Measurements from ENCODE around the gene MIEF2.
"Not testable (repeated sequence)": the region's sequence is repeated elsewhere in the genome, so short reads cannot be mapped to it uniquely, and the experiment has no call there.

The MIEF2 gene

DNA sequence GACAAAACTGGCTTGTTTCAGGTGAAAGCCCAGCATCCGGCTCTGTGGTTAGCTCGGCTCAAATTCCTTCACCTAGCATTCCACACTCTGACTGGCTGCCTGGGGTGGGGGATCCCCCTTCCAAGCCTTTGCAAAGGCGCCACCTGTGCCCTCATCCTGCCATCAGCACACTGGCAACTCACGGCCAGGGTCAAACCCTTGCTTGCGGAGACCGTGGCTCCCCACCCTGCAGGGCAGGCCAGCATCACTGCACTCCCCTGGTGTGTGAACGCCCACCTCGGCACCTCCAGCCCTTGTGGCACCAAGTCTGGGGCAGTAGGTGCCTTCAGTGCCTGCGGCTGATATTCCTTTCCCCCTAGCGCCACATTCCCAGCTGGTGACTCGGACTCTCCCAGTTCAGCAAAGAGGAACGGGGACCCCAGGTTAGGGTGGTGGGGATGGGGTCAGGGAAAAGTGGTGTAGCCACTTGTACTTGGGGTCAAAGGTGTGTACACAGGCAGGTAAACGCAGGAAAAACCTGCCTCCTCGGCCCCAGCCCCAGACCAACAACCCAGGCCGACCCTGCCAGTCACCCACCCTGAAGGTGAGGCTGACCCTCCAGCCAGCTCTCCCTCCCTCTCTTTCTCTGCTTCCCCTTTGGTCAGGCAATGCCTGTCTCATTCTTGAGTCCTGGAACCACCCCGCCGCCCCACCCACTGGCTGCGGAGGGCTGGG lies 3.0 kb upstream of the MIEF2 start:
- FAIRE-seq, result no peak

DNA sequence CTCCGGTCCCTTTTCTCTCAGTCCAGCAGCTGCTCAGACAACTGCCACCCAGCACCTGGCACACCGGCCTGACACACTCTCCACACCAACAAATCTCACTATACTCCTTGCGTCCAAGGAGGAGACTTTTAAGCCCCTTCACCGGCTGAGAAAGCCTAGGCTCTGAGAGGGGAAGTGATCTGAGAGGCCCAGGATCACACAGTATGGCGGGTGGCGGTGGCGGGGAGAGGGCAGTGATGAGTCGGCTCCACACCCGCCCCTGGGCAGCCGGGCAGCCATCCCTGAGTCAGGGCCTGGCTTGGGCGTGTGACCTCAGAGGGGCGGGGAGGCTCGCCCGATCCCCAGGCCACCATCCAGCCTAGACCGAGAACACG lies 2.5 kb upstream of the MIEF2 start:
- FAIRE-seq, result no peak

DNA sequence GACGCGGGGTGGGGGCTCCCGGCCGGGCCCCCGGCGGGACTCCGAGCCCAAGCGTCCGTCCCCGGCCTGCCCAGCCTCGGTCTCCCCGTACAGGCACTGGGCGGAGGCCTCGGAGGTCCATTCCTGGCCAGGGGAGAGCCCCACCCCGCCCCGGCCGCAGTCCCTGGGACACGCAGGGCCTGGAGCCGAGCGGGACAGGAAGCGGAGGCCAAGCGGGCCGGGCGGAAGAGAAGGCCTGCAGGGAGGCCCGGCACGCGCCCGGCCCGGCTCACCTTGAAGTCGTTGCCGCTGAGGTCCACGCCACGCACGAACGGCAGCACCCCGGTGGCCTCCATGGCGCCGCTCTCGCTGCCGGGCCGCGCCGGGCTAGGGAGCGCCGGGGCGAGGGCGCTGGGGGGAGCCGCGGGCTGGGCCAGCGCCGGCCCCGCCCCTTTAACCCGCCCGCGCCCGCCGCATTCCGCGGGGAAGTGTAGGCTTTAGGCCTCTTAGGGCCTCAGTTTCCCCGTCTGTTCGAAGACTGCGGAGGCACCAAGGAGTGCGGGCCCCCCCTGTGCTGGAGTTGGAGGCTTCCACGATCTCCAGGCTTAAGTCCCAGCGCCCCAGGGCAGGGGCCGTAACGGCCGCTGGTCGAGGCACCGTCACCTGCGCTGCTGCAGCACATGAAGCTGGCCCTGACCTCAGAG lies 2.0 kb upstream of the MIEF2 start, which contains the start of gene FLII:
Gene FLII, minus strand, starts transcription at position 383 of the 683 bp plus-strand sequence. Its CDS starts 48 bp downstream, at position 335.
- FAIRE-seq, result no peak

DNA sequence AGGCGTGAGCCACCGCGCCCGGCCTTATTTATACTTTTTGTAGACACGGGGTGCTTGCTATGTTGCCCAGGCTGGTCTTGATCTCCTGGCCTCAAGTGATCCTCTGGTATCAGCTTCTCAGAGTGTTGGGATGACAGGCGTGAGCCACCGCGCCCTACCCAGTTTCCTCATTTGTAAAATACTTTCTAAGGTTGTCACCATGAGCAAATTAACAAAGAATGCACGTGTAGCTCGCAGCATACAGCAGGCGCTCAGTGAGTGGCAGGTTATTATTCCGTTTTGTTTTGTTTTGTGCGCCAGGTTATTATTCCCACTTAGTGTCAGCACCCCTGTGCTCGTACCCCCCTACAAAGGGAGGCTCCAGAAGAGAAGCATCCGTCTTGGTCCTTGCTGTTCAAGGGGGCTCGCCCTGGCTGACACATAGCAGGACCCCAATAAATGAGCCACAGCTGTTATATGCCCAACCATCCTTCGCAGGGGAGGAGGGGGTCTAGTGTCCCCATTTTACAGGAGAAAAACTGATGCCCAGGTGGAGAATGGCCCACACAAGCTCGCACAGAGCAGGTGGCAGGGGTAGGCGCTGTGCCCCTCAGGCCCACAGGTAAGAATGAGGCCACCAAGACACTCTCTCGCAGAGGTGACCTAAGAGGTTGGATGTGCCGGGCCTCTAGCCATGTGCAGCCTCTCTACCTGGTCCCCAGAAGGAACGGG lies 686 bp upstream of the MIEF2 start:
- FAIRE-seq, result no peak

DNA sequence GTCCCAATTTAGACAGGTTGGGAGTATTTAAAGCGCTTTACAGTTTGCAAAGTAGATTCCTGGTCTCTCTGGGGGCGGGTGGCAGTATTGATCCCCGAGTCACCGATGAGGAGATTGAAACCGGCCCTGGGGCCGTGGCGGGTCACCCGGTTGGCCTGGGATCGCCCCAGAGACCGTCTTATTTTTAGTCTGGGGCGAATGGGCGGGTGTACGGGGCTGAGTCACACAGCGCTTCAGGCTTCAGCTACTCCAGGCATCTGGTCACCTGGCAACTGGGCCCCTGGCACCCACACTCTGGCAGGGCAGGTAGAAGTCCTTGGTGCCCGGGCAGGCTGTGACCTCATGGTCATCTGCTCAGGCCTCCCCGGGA lies 669 bp downstream of the MIEF2 start:
- FAIRE-seq, result no peak

DNA sequence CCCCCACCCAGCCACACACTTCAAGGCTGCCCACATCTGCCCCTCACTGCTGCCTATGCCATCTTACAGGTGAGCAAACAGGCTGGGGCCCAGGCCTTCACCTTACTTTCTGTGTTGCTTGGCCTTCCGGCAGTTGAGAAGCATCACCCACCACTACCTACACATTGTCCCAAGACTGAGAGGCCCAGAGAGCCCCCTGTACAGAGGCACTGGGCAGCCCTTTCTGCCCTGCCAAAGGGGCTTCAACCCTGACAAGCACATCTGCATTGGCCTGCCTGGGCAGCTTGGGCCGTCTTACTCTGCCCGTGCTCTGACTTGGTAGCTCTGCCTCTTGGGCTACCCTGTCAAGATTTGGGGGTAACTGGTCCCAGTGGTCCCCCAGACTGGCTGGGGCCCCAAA lies 1.2 kb downstream of the MIEF2 start:
- FAIRE-seq, result no peak

DNA sequence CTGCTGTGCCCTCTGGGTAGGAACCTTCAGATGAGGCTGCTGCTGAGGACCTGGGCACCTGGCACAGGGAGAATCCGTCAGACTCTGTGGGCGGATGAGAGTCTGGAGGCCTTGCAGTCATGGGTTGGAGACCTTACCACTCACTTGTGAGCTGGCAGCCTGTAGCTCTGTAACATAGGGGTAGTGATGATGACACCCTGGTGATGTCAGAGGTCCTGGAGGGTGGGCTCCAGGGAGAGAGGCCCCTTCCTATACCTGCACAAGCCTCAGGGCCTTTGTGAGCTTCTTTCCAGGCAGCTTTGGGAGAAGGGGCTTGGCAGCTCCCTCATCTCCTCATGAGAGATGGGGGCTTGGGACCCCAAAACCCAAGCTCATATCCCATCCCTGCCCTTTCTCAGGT lies 1.6 kb downstream of the MIEF2 start:
- no peak for FAIRE-seq

DNA sequence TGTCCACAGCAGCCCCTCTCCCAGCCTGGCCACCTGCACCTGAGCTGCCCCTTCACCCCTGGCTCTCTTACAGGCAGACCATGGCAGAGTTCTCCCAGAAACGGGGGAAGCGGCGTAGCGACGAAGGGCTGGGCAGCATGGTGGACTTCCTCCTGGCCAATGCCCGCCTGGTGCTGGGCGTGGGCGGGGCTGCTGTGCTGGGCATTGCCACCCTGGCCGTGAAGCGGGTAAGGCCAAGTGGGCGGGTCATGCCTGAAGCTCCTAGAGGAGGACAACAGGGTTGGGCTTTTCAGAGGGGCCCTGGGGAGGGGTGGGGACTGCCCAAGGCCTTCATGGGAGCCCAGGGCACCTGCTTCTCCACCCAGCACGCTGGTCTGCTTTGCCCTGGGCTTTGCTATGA lies 2.2 kb downstream of the MIEF2 start:
- FAIRE-seq, result no peak

DNA sequence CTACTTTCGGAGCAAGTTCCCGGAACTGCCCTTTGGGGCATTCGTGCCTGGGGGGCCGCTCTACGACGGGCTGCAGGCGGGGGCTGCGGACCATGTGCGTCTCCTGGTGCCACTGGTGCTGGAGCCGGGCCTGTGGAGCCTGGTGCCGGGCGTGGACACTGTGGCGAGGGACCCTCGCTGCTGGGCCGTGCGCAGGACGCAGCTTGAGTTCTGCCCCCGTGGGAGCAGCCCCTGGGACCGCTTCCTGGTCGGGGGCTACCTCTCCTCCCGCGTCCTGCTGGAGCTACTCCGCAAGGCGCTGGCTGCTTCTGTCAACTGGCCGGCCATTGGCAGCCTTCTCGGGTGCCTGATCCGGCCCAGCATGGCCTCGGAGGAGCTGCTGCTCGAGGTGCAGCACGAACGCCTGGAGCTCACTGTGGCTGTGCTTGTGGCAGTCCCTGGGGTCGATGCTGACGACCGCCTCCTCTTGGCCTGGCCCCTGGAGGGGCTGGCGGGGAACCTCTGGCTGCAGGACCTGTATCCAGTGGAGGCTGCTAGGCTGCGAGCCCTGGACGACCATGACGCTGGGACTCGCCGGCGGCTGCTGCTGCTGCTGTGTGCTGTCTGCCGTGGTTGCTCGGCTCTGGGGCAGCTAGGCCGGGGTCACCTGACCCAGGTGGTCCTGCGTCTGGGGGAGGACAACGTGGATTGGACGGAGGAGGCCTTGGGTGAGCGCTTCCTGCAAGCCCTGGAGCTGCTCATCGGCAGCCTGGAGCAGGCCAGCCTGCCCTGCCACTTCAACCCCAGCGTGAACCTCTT lies 3.6 kb downstream of the MIEF2 start:
- no peak for FAIRE-seq

DNA sequence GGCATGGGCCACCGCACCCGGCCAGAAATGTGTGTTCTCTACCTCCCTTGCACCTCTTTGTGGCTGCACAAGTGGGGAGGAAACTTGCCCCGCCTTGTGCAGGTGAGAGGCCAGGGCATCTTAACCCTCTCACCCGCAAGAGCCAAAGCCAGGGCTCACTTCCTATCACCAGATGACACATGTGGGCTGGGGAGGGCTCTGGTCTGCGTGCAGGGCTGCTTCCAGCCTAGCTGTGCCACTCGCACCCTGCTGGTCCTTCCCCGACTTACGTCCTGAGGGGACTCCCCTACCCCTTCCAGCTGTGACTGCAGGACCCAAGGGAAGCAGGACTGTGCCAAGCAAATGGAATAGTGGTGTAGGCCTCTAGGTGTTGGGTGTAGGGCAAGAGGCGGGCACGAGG lies 6.9 kb downstream of the MIEF2 start:
- FAIRE-seq, result no peak

DNA sequence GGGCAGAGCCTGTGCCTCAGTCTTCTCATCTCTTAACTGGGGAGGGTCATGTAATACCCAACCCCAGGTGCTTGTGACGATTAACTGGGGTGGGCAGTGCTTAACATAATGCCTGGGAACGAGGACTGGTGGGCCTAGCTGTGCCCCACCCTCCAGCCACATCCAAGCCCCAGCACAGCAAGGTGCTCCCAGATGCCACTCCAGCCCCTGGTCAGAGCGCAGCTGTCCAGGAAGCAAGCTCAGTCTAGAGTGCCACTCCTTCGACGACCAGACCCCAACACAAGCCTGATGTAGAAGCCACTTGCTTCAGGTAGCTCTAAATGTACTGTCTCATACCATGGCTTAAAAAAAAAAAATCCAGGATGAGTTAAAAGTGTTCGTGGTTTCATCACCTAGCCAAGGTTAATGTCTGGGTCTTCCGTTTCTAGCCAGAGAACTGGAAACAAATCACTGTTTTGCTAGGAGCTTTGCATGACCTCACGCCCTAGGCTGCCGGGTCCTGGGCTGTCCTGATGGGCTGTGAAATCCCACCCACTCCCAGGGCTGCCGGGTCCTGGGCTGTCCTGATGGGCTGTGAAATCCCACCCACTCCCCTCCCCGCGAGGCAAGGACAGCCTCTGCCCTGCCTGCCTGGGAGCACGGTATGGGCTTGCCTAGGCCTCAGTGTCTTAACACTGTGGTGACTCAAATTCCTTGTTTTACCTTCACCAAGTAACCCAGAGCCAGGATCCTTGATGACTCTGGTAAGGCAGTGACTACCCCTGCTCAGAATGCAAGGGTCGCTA lies 7.7 kb downstream of the MIEF2 start:
- FAIRE-seq, result no peak

DNA sequence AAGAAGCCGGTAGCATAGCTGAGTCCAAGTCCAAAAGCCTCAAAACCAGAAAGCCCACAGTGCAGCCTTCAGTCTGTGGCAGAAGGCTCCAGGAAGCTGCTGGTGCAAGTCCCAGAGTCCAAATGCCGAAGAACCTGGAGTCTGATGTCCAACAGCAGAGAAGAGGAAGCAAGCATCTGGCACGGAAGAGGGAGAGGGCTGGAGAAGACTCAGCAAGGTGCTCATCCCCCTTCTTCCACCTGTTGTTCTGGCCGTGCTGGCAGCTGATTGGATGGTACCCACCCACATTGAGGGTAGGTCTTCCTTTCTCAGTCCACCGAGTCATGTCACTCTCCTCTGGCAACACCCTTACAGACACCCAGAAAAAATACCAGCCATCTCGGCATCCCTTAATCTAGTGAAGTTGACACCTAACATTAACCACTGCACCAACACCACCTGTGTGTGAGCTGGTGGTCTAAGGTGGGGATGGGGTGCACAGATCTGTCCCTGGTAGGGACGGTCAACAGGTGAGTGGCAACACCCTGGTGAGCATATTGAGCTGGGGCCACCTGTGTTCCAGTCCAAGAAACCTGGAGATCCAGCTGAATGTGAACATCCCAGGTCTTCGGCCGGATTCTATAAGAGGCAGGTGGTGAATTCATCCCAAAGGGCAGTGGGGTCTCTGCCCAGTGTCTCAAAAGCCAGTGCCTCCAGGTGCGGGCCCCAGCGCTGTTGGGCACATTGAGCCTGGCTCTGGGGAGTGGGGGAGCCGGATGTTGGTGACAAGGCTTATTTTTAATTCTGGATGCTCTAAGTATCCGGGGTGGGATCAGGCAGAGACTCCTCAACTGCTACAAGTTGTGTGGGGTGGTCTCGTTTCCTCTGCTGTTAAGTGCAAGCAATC lies 9.8 kb downstream of the MIEF2 start:
- FAIRE-seq, result no peak

DNA sequence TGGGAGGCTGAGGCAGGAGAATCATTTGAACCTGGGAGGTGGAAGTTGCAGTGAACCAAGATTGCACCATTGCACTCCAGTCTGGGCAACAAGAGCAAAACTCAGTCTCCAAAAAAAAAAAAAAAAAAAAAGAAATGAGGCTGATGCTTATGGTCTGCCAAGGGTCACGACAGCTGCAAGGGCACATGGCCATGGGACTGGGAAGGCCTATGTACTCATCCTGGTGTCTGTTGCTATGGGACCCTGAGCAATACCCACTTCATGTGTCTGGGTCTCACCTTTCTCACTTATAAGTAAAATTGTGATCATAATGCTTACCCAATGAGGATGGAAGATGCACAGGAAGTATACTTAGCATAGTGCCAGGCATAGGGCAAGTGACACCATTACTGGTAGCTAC lies 16.6 kb downstream of the MIEF2 start:
- no peak for FAIRE-seq

DNA sequence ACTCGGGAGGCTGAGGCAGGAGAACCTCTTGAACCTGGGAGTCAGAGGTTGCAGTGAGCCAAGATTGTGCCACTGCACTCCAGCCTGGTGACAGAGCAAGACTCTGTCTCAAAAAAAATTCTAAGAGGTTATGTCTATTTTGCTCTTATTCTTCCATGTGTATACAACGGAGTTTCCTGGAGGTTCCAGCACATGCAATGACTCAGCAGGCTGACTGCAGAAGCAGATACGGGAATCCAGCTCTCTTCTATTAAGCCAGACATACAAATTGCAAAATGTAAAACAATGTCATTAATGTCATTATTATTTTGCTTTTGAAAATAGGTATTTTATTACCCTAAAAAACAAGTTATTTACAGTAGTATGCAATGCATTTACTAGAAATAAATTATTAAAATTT lies 18.4 kb downstream of the MIEF2 start:
- FAIRE-seq, result no peak

DNA sequence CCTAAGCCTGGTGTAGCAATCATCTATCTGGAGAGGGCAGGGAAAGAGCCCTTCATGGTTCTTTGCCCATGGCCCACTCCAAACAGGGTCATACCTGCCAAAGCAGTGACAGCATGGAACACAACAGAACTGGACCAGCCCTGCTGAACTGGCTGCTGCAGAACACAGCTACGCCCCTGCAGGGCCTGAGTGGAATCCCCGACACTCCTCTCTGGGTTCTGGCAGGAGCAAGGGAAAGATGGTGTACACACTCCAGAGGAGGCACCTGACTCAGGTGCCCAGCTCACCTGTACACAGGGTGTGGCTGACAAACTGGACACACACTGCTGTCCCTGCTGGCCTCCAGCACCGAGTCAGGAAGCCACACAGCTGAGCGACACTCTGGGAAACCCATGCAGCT lies 19.8 kb downstream of the MIEF2 start:
- FAIRE-seq, result no peak

DNA sequence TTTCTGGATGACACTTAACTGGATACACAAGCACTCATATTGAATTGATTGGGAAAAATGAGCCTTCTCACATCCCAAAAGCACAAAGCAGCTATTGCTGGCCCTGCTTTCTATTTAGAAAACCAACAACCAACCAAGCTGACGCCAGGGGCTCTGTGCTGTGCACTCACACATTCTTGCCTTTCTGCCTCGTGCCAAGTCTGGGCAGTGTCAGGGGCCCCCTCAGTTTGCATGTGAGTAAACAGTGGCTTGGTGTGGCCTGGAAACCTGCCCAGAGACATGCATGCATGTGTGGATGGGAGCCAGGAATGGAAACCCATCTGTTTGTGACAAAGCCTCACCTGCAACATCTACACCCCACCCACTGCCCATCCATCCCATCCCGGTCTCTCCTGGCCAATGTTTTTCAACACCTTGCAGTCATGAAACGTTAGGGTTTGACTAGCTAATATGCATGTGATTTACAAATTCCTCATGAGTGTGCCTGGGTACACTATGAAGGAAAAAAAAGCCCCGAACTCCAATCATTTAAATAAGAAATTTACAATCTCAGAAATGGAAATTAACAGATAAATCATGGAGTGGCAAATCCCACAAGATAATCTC lies 20.4 kb downstream of the MIEF2 start:
- FAIRE-seq, result no peak

DNA sequence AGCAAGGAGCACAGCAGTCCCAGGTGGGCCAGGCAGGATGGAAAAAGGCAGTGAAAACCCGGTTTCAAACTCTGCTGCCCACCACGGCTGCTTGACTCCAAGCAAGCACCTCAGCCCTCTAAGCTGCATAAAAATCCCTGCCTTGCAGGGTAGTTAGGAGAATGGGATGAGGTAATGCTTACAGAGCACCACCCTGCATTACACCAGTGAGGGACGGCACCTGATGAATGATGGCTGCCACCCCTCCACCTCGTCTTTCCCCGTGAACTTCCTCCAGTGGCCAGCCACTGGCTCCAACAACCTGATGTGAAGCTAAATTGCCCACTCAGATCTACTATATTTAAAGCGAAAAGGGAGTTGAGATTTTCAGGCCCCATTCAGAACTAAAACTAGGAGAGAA lies 21.3 kb downstream of the MIEF2 start:
- FAIRE-seq, result no peak

DNA sequence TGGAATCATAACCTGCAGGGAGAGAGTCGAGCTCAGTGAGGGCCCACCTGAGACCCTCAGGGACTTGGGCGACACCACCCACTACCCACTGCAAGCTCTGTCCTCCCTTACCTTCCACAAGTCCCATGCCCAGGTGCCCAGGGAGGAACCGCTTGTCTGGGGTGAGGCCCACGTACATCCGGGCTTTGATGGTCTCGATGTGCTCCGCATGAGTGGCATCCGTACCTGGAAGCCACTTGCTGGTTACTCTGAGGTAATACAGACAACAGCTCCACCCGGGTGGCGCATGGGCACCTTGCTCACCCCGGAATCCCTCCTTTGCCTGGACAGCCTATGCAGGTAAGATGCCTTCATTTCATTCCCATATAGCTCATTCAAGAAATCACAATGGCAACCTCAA lies 24.8 kb downstream of the MIEF2 start:
- FAIRE-seq, result no peak

DNA sequence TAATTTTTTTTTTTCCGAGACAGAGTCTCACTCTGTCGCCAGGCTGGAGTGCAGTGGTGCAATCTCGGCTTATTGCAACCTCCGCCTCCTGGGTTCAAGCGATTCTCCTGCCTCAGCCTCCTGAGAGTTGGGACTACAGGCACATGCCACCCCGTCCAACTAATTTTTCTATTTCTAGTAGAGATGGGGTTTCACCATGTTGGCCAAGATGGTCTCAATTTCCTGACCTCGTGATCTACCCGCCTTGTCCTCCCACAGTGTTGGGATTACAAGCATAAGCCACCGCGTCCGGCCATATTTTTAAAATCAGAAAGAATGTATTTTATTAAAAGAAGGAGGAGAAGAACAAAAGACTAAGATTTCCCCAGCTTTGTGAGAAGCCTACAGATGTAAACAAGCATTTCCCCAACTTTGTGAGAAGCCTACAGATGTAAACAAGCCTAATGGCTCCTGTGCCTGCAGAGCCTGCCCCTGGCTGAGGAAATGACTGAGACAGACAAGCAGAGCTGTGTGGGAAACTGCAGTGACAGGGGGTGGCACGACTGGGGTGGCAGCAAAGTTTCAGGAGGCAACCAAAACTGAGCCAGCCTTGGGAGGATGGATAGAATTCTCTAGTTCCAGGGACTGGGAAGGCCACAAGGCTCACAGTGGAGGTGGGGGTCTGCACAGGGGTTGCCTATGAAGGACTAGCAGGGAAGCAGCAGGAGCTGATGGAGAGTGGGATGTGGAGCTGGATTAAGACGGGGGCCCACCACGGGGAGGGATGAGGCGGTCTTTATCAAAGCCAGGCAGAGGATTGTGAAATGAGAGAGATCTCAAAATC lies 31.5 kb downstream of the MIEF2 start:
- FAIRE-seq, result no peak

DNA sequence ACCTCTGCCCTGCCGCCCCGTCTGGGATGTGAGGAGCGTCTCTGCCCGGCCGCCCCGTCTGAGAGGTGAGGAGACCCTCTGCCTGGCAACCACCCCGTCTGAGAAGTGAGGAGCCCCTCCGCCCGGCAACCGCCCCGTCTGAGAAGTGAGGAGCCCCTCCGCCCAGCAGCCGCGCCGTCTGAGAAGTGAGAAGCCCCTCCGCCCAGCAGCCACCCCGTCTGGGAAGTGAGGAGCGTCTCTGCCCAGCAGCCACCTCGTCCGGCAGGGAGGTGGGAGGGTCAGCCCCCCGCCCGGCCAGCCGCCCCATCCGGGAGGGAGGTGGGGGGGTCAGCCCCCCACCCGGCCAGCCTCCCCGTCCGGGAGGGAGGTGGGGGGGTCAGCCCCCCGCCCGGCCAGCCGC lies 37.6 kb downstream of the MIEF2 start:
- FAIRE-seq, result not testable (repeated sequence)

Measured in endometrium (tissue), 2 donors.